HepG2 (cell line): ENCODE data around the gene NDFIP2. TPM values are rescaled to one million over a fixed set of nuclear protein-coding genes. Genes with fewer than 3 reads are reported as not detected.

Source experiments
- BCL6 ChIP-seq: IDR thresholded peaks from 2 replicates; pipeline ENCODE4 v1.6.1; 2016; ENCODE audit warnings: missing genetic modification reagents, missing compliant biosample characterization
- FOXA1 ChIP-seq, 2 experiments: fragments of 450-650 bp in 1 of 2; sonication (generic) in 1 of 2; formaldehyde crosslinking in 1 of 2; IDR thresholded peaks; 2 replicates each; pipeline versions ENCODE4 v1.4.0 to v1.6.1; 2016 to 2020; ENCODE audit warnings: missing genetic modification reagents in 1 of 2
- FOXK1 ChIP-seq: sonication (generic); formaldehyde crosslinking; IDR thresholded peaks from 2 replicates; pipeline ENCODE4 v1.4.0; 2020; ENCODE audit warnings: low read depth, missing genetic modification reagents, borderline replicate concordance
- HMGA1 ChIP-seq: sonication (generic); formaldehyde crosslinking; conservative IDR thresholded peaks from 2 replicates; pipeline ENCODE4 v1.4.0; 2020; ENCODE audit warnings: missing genetic modification reagents
- NFIC ChIP-seq: IDR thresholded peaks from 2 replicates; pipeline ENCODE4 v1.6.1; 2012; ENCODE audit warnings: mild to moderate bottlenecking, low read length, inconsistent platforms
- PHF21A ChIP-seq: sonication (generic); formaldehyde crosslinking; IDR thresholded peaks from 2 replicates; pipeline ENCODE4 v1.5.0; 2020; ENCODE audit warnings: mild to moderate bottlenecking, missing genetic modification reagents
- RAD21 ChIP-seq: fragments of 450-650 bp; formaldehyde crosslinking; IDR thresholded peaks from 2 replicates; pipeline ENCODE4 v1.5.0; 2020; ENCODE audit warnings: mild to moderate bottlenecking
- RBAK ChIP-seq: sonication (generic); formaldehyde crosslinking; IDR thresholded peaks from 2 replicates; pipeline ENCODE4 v1.5.1; 2020; ENCODE audit warnings: mild to moderate bottlenecking, missing genetic modification reagents
- XRCC5 ChIP-seq: fragments of 200-400 bp; formaldehyde crosslinking; optimal IDR thresholded peaks from 2 replicates; pipeline ENCODE3; 2017; ENCODE audit warnings: mild to moderate bottlenecking, low read length
- YEATS2 ChIP-seq: sonication (generic); formaldehyde crosslinking; IDR thresholded peaks from 2 replicates; pipeline ENCODE4 v1.4.0; 2020; ENCODE audit warnings: missing genetic modification reagents, borderline replicate concordance
- ZBTB38 ChIP-seq: sonication (generic); formaldehyde crosslinking; IDR thresholded peaks from 2 replicates; pipeline ENCODE4 v1.5.1; 2020; ENCODE audit warnings: mild to moderate bottlenecking, missing genetic modification reagents
- ZFAT ChIP-seq: sonication (generic); formaldehyde crosslinking; conservative IDR thresholded peaks from 2 replicates; pipeline ENCODE4 v1.8.1; 2023; ENCODE audit warnings: missing genetic modification reagents, inconsistent platforms
- ZFP41 ChIP-seq: sonication (generic); formaldehyde crosslinking; IDR thresholded peaks from 2 replicates; pipeline ENCODE4 v1.4.0; 2020; ENCODE audit warnings: mild to moderate bottlenecking, missing genetic modification reagents, borderline replicate concordance
- ZKSCAN8 ChIP-seq: IDR thresholded peaks from 2 replicates; pipeline ENCODE4 v1.6.1; 2016; ENCODE audit warnings: borderline replicate concordance, missing genetic modification reagents, missing compliant biosample characterization
- ZNF205 ChIP-seq: IDR thresholded peaks from 2 replicates; pipeline ENCODE4 v1.6.1; 2018; ENCODE audit warnings: missing biosample characterization, missing genetic modification reagents
- ZNF292 ChIP-seq: sonication (generic); formaldehyde crosslinking; IDR thresholded peaks from 2 replicates; pipeline ENCODE4 v1.8.1; 2022; ENCODE audit warnings: mild to moderate bottlenecking, low read depth, missing genetic modification reagents, borderline replicate concordance
- ZNF432 ChIP-seq: sonication (generic); formaldehyde crosslinking; IDR thresholded peaks from 2 replicates; pipeline ENCODE4 v1.5.0; 2020; ENCODE audit warnings: missing genetic modification reagents, mild to moderate bottlenecking, borderline replicate concordance
- ZNF446 ChIP-seq: sonication (generic); formaldehyde crosslinking; IDR thresholded peaks from 2 replicates; pipeline ENCODE4 v1.5.0; 2020; ENCODE audit warnings: mild to moderate bottlenecking, missing genetic modification reagents
- ZNF564 ChIP-seq: sonication (generic); formaldehyde crosslinking; IDR thresholded peaks from 2 replicates; pipeline ENCODE4 v1.8.1; 2023; ENCODE audit warnings: mild to moderate bottlenecking, missing genetic modification reagents
- polyA plus RNA-seq, 8 experiments: library from polyadenylated mRNA; depleted of rRNA in 3 of 8; stranded (reverse) in 7 of 8; unstranded in 1 of 8; fragments of >200 nt; fragmentation: Illumina TruSeq in 4 of 8; extraction: Trizol in 4 of 8; gene quantifications; 2 replicates each; pipeline versions ENCODE4 v1.2.1 to v1.2.3, GENCODE V29; 2011 to 2016; ENCODE audit warnings: low read depth in 4 of 8, missing spikeins in 1 of 8, mixed read lengths in 1 of 8; ENCODE audit not compliant: insufficient read depth in 1 of 8
- total RNA-seq, 5 experiments: library from RNA; depleted of rRNA; stranded (reverse); fragments of >200 nt; fragmentation: Illumina TruSeq; extraction: Trizol; gene quantifications; 2 replicates each; pipeline ENCODE4 v1.2.3, GENCODE V29; 2016; ENCODE audit warnings: low read depth in 1 of 5
- TF ChIP-seq, protein P1 (sequence below): sonication (generic); formaldehyde crosslinking; IDR thresholded peaks from one replicate; pipeline ENCODE4 v1.5.1; 2020; ENCODE audit warnings: mild to moderate bottlenecking, missing genetic modification reagents; ENCODE audit errors: not compliant biosample characterization
- TF ChIP-seq, protein P2 (sequence below): sonication (generic); formaldehyde crosslinking; IDR thresholded peaks from 2 replicates; pipeline ENCODE4 v1.4.0; 2020; ENCODE audit warnings: missing genetic modification reagents

Gene NDFIP2
- total and polyA plus RNA-seq, 2 of the 13 experiments (the other 11 are each of a cell fraction or from before 2014, with no cell fraction given), result 23.2 to 32.0 TPM

DNA sequence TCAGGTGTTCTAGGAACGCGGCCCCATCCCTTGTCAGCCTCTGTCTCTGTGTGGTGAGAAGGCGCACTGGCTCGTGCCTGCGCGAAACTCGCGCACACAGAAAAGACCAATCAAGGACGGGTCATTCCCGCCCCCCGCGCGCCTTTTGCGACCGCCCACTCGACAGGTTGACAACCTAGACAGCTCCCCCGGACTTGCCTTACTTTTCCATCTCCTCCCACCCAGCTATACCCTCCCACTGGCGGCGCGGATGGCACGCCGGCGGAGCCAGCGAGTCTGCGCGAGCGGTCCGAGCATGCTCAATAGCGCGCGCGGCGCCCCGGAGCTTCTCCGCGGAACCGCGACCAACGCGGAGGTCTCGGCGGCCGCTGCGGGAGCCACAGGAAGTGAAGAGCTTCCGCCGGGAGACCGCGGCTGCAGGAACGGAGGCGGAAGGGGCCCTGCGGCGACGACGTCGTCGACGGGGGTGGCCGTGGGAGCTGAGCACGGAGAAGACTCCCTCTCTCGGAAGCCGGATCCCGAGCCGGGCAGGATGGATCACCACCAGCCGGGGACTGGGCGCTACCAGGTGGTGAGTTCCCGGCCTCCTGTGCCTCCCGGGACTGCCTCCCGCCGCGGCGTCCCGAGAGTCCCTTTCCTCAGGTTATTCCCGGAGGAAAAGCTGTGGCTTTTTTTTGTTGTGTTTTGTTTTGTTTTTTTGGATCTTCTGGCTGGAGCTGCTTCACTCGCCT is at the start of gene NDFIP2 (continued):
- TF ChIP-seq, protein P1, sequence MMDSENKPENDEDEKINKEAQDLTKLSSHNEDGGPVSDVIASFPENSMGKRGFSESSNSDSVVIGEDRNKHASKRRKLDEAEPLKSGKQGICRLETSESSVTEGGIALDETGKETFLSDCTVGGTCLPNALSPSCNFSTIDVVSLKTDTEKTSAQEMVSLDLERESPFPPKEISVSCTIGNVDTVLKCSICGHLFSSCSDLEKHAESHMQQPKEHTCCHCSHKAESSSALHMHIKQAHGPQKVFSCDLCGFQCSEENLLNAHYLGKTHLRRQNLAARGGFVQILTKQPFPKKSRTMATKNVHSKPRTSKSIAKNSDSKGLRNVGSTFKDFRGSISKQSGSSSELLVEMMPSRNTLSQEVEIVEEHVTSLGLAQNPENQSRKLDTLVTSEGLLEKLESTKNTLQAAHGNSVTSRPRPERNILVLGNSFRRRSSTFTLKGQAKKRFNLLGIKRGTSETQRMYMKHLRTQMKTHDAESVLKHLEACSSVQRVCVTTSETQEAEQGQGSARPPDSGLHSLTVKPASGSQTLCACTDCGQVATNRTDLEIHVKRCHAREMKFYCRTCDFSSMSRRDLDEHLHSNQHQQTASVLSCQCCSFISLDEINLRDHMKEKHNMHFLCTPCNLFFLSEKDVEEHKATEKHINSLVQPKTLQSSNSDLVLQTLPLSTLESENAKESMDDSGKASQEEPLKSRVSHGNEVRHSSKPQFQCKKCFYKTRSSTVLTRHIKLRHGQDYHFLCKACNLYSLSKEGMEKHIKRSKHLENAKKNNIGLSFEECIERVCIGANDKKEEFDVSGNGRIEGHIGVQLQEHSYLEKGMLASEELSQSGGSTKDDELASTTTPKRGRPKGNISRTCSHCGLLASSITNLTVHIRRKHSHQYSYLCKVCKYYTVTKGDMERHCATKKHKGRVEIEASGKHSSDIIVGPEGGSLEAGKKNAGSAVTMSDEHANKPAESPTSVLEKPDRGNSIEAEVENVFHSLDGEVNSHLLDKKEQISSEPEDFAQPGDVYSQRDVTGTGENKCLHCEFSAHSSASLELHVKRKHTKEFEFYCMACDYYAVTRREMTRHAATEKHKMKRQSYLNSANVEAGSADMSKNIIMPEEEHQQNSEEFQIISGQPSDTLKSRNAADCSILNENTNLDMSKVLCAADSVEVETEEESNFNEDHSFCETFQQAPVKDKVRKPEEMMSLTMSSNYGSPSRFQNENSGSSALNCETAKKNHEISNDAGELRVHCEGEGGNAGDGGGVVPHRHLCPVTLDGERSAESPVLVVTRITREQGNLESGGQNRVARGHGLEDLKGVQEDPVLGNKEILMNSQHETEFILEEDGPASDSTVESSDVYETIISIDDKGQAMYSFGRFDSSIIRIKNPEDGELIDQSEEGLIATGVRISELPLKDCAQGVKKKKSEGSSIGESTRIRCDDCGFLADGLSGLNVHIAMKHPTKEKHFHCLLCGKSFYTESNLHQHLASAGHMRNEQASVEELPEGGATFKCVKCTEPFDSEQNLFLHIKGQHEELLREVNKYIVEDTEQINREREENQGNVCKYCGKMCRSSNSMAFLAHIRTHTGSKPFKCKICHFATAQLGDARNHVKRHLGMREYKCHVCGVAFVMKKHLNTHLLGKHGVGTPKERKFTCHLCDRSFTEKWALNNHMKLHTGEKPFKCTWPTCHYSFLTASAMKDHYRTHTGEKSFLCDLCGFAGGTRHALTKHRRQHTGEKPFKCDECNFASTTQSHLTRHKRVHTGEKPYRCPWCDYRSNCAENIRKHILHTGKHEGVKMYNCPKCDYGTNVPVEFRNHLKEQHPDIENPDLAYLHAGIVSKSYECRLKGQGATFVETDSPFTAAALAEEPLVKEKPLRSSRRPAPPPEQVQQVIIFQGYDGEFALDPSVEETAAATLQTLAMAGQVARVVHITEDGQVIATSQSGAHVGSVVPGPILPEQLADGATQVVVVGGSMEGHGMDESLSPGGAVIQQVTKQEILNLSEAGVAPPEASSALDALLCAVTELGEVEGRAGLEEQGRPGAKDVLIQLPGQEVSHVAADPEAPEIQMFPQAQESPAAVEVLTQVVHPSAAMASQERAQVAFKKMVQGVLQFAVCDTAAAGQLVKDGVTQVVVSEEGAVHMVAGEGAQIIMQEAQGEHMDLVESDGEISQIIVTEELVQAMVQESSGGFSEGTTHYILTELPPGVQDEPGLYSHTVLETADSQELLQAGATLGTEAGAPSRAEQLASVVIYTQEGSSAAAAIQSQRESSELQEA (CRISPR knock-in tag), result peak; percentile 16
- TF ChIP-seq HMGA1 (CRISPR knock-in tag), result no peak
- TF ChIP-seq NFIC, result no peak
- peak; percentile 60; the same call in 1 of the 2 replicates for TF ChIP-seq YEATS2
- peak; percentile 87 for TF ChIP-seq ZNF292 (CRISPR knock-in tag)
- 0 out of 2 replicates have a peak, but pooled peaks have one; percentile 70 for TF ChIP-seq ZNF446 (CRISPR knock-in tag)
- no peak for TF ChIP-seq FOXA1 (IDR thresholded peaks at IDR 0.05)
- TF ChIP-seq FOXA1 (CRISPR knock-in tag; IDR thresholded peaks at IDR 0.05), result 0 out of 2 replicates have a peak, but pooled peaks have one; percentile 8
- no peak for TF ChIP-seq XRCC5
- TF ChIP-seq ZNF432 (CRISPR knock-in tag), result no peak
- no peak for TF ChIP-seq ZFP41 (CRISPR knock-in tag)
- TF ChIP-seq ZBTB38 (CRISPR knock-in tag), result peak; percentile 59; the same call in 1 of the 2 replicates
- 0 out of 2 replicates have a peak, but pooled peaks have one; percentile 32 for TF ChIP-seq RBAK (CRISPR knock-in tag)
- 0 out of 2 replicates have a peak, but pooled peaks have one; percentile 37 for TF ChIP-seq ZNF564 (CRISPR knock-in tag)
- peak; percentile 62; the same call in 1 of the 2 replicates for TF ChIP-seq PHF21A (CRISPR knock-in tag)
- no peak for TF ChIP-seq ZFAT (CRISPR knock-in tag)
- no peak; the same call in 1 of the 2 replicates for TF ChIP-seq FOXK1 (CRISPR knock-in tag)
- peak; percentile 30; the same call in 1 of the 2 replicates for TF ChIP-seq BCL6 (CRISPR knock-in tag)
- no peak for TF ChIP-seq ZNF205 (CRISPR knock-in tag)
- TF ChIP-seq, protein P2, sequence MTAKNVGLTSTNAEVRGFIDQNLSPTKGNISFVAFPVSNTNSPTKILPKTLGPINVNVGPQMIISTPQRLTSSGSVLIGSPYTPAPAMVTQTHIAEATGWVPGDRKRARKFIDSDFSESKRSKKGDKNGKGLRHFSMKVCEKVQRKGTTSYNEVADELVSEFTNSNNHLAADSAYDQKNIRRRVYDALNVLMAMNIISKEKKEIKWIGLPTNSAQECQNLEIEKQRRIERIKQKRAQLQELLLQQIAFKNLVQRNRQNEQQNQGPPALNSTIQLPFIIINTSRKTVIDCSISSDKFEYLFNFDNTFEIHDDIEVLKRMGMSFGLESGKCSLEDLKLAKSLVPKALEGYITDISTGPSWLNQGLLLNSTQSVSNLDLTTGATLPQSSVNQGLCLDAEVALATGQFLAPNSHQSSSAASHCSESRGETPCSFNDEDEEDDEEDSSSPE, result peak; percentile 69; the same call in 1 of the 2 replicates
- TF ChIP-seq RAD21 (CRISPR knock-in tag), result 0 out of 2 replicates have a peak, but pooled peaks have one; percentile 14
- TF ChIP-seq ZKSCAN8 (CRISPR knock-in tag), result no peak
